ENCODE measurements around the gene ASB10.

DNA sequence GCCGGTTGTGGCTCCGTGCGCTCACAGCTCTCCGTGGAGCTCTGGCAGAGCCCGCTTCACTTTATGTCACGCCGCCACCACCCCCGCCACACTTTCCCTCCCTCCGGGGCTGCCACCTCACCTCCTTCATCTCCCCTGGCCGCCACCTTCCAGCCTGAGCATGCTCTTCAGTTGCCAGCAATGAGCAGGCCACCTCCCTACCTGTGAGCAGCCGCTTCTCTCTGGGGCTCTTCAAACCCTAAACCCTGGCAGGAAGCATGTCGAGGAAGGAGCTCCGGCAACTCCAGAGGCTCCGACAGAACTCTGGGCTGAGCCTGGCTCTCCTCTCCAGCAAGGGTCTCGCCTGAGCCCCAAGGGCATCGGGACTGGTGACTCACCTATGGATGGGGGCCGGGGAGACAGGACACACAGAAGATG is 56.3 kb downstream of the ASB10 start:
- TF ChIP-seq POLR2A (IDR thresholded peaks at IDR 0.05; ENCODE audit: control extremely low read depth in 1 of 2, low read depth in 2 of 2, low read length in 2 of 2): no peak
- TF ChIP-seq RAD21 (IDR thresholded peaks at IDR 0.05 in 1 of 2, conservative IDR thresholded peaks at IDR 0.05 in 1 of 2; ENCODE audit: low read depth in 2 of 2, low read length in 2 of 2): no peak
- TF ChIP-seq, protein P1, sequence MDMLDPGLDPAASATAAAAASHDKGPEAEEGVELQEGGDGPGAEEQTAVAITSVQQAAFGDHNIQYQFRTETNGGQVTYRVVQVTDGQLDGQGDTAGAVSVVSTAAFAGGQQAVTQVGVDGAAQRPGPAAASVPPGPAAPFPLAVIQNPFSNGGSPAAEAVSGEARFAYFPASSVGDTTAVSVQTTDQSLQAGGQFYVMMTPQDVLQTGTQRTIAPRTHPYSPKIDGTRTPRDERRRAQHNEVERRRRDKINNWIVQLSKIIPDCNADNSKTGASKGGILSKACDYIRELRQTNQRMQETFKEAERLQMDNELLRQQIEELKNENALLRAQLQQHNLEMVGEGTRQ (IDR thresholded peaks at IDR 0.05; ENCODE audit: low read length): no peak
- TF ChIP-seq FOSL1 (IDR thresholded peaks at IDR 0.05; ENCODE audit: insufficient read depth, low read depth, low read length): no peak
- TF ChIP-seq, protein P2, sequence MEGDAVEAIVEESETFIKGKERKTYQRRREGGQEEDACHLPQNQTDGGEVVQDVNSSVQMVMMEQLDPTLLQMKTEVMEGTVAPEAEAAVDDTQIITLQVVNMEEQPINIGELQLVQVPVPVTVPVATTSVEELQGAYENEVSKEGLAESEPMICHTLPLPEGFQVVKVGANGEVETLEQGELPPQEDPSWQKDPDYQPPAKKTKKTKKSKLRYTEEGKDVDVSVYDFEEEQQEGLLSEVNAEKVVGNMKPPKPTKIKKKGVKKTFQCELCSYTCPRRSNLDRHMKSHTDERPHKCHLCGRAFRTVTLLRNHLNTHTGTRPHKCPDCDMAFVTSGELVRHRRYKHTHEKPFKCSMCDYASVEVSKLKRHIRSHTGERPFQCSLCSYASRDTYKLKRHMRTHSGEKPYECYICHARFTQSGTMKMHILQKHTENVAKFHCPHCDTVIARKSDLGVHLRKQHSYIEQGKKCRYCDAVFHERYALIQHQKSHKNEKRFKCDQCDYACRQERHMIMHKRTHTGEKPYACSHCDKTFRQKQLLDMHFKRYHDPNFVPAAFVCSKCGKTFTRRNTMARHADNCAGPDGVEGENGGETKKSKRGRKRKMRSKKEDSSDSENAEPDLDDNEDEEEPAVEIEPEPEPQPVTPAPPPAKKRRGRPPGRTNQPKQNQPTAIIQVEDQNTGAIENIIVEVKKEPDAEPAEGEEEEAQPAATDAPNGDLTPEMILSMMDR (IDR thresholded peaks at IDR 0.05; ENCODE audit: control extremely low read depth in 1 of 3, insufficient read depth in 1 of 3, low read depth in 1 of 3, low read length in 3 of 3): no peak
- no peak for TF ChIP-seq RBBP5 (IDR thresholded peaks at IDR 0.05; ENCODE audit: borderline replicate concordance, low read depth, low read length)
- no peak for TF ChIP-seq EZH2 (IDR thresholded peaks at IDR 0.05; ENCODE audit: low read depth, low read length, severe bottlenecking)
- TF ChIP-seq EP300 (IDR thresholded peaks at IDR 0.05; ENCODE audit: borderline replicate concordance in 1 of 2, low read depth in 2 of 2, low read length in 2 of 2): no peak
- TF ChIP-seq TAF1 (IDR thresholded peaks at IDR 0.05; ENCODE audit: low read depth, low read length): no peak
- TF ChIP-seq RFX5 (IDR thresholded peaks at IDR 0.05; ENCODE audit: borderline replicate concordance, low read depth, low read length): no peak
- TF ChIP-seq RXRA (IDR thresholded peaks at IDR 0.05; ENCODE audit: insufficient read depth, low read depth, low read length): no peak
